Endothelial cell of umbilical vein (primary cell): ENCODE results near the gene ADAMTSL5.

Experiments
- EZH2 ChIP-seq: IDR thresholded peaks from 2 replicates; pipeline ENCODE4 v1.6.1; 2012; ENCODE audit warnings: borderline replicate concordance, low read depth, mild to moderate bottlenecking, moderate library complexity, low read length, inconsistent platforms; ENCODE audit not compliant: severe bottlenecking
- FOS ChIP-seq: IDR thresholded peaks from 2 replicates; pipeline ENCODE4 v1.6.1; 2011; ENCODE audit warnings: mild to moderate bottlenecking, low read length, moderate library complexity, borderline replicate concordance; ENCODE audit not compliant: insufficient read depth
- GATA2 ChIP-seq: IDR thresholded peaks from 2 replicates; pipeline ENCODE4 v1.7.0; 2011; ENCODE audit warnings: low read depth, mild to moderate bottlenecking, moderate library complexity, mixed read lengths, low read length; ENCODE audit not compliant: insufficient read length, insufficient read depth
- JUN ChIP-seq: IDR thresholded peaks from 2 replicates; pipeline ENCODE4 v1.6.1; 2011; ENCODE audit warnings: borderline replicate concordance, low read depth; ENCODE audit not compliant: insufficient read length, insufficient read depth
- MYC ChIP-seq: IDR thresholded peaks from one replicate; pipeline ENCODE4 v1.6.1; 2011; ENCODE audit warnings: mild to moderate bottlenecking, low read depth, low read length
- POLR2A ChIP-seq: IDR thresholded peaks from 2 replicates; pipeline ENCODE4 v1.6.1; 2012; ENCODE audit warnings: low read depth, mild to moderate bottlenecking, control low read depth, low read length
- POLR2AphosphoS5 ChIP-seq: IDR thresholded peaks from 2 replicates; pipeline ENCODE4 v1.6.1; 2012; ENCODE audit warnings: low read depth, mild to moderate bottlenecking, control low read depth, low read length, moderate library complexity; ENCODE audit not compliant: insufficient read depth
- TF ChIP-seq, protein P1 (sequence below), 2 donors: IDR thresholded peaks; 1 replicate in 1 of 2; 2 replicates in 1 of 2; pipeline ENCODE4 v1.5.1; 2011; ENCODE audit warnings: low read length in 2 of 2, mild to moderate bottlenecking in 2 of 2, moderate library complexity in 2 of 2, control low read depth in 1 of 2, inconsistent platforms in 1 of 2, low read depth in 1 of 2; ENCODE audit not compliant: insufficient read depth in 1 of 2; ENCODE audit errors: extremely low read depth in 1 of 2
- TF ChIP-seq, protein P2 (sequence below): IDR thresholded peaks from 2 replicates; pipeline ENCODE4 v1.6.1; 2011; ENCODE audit not compliant: insufficient read depth, insufficient read length

DNA sequence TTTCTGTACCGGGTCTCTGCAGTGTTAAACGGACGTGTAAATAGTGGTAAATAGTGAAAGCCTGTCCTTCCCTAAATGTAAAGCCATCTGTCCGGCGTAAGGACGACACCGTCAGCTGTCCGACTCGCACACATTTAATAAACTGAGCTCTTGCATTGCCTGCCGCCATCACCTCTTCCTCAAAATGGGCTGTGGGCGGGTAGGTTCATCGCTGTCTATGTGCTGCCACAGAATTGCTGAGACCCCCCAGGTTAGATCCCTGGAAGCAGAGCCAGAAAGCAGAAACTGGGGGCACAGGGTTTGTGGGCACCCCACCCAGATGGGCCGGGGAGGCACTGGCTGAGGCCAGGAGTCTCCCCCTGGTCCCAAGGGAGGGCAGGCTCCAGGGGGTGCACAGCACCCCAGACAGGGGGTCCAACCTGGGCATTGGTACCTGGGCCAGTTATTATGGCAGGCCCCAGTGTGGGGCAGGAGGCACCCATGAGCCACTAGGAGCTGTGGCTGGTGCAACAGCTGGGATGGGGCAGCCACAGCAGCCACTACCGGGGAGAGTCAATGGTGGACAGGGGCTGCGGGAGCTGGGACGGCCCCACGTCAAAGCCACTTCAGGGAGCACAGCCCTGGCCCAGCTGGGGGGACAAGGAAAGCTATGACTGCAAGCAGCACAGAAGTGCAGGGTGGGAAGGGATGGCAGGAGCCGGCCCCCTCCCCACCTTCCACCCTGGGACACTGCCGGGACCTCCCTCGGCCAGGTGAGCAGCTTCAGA lies 39.6 kb downstream of the ADAMTSL5 start:
- TF ChIP-seq EZH2 (no peak), POLR2AphosphoS5 (no peak), POLR2A (no peak), FOS (no peak), JUN (no peak), MYC (no peak), GATA2 (no peak)
- TF ChIP-seq, protein P1, sequence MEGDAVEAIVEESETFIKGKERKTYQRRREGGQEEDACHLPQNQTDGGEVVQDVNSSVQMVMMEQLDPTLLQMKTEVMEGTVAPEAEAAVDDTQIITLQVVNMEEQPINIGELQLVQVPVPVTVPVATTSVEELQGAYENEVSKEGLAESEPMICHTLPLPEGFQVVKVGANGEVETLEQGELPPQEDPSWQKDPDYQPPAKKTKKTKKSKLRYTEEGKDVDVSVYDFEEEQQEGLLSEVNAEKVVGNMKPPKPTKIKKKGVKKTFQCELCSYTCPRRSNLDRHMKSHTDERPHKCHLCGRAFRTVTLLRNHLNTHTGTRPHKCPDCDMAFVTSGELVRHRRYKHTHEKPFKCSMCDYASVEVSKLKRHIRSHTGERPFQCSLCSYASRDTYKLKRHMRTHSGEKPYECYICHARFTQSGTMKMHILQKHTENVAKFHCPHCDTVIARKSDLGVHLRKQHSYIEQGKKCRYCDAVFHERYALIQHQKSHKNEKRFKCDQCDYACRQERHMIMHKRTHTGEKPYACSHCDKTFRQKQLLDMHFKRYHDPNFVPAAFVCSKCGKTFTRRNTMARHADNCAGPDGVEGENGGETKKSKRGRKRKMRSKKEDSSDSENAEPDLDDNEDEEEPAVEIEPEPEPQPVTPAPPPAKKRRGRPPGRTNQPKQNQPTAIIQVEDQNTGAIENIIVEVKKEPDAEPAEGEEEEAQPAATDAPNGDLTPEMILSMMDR (IDR thresholded peaks at IDR 0.05; ENCODE audit: extremely low read depth in 1 of 2, insufficient read depth in 1 of 2, low read depth in 1 of 2, low read length in 2 of 2) = no peak
- TF ChIP-seq, protein P2, sequence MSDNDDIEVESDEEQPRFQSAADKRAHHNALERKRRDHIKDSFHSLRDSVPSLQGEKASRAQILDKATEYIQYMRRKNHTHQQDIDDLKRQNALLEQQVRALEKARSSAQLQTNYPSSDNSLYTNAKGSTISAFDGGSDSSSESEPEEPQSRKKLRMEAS = no peak
